OCI-LY3 (cell line): ENCODE results near the gene KRTAP4-8.
"Not testable (repeated sequence)": the region's sequence is repeated elsewhere in the genome, so short reads cannot be mapped to it uniquely, and the experiment has no call there.

ENCODE experiments used
- H2AFZ ChIP-seq: fragments of 200-600, 300-600 bp; shearing (Covaris generic); 2 replicates; pipeline ENCODE4 v1.6.0; 2014; ENCODE audit warnings: antibody characterized with exemption, low read depth, low read length
- H3K27ac ChIP-seq: fragments of 200-600, 300-600 bp; sonication (generic); 2 replicates; pipeline ENCODE4 v1.5.1; 2014; ENCODE audit warnings: mild to moderate bottlenecking, low read length, moderate library complexity, mixed read lengths
- H3K27me3 ChIP-seq: fragments of 200-600, 300-600 bp; sonication (generic); 2 replicates; pipeline ENCODE4 v1.6.1; 2014; ENCODE audit warnings: low read depth, low read length, mixed read lengths
- H3K36me3 ChIP-seq: fragments of 200-600, 300-600 bp; sonication (generic); replicated peaks from 2 replicates; pipeline ENCODE3; 2014; ENCODE audit warnings: low read depth, low read length, mixed read lengths
- H3K4me1 ChIP-seq: fragments of 300-600, 200-600 bp; sonication (generic); 2 replicates; pipeline ENCODE4 v1.6.1; 2014; ENCODE audit warnings: low read length, mixed read lengths
- H3K4me2 ChIP-seq: fragments of 200-600, 300-600 bp; sonication (generic); 2 replicates; pipeline ENCODE4 v1.6.1; 2014; ENCODE audit warnings: low read length, mixed read lengths
- H3K4me3 ChIP-seq: fragments of 300-600, 200-600 bp; sonication (generic); 2 replicates; pipeline ENCODE4 v1.5.1; 2014; ENCODE audit warnings: antibody characterized with exemption, mild to moderate bottlenecking, low read length, moderate library complexity
- H3K79me2 ChIP-seq: fragments of 300-600, 200-600 bp; shearing (Covaris generic); 2 replicates; pipeline ENCODE4 v1.6.1; 2014; ENCODE audit warnings: mild to moderate bottlenecking, low read length, mixed read lengths
- H3K9ac ChIP-seq: fragments of 300-600, 200-600 bp; shearing (Covaris generic); 2 replicates; pipeline ENCODE4 v1.6.0; 2014; ENCODE audit warnings: mild to moderate bottlenecking, low read length, moderate library complexity
- H3K9me3 ChIP-seq: fragments of 200-600, 300-600 bp; shearing (Covaris generic); 2 replicates; pipeline ENCODE4 v1.6.1; 2014; ENCODE audit warnings: low read length, mixed read lengths; ENCODE audit not compliant: insufficient read depth
- H4K20me1 ChIP-seq: fragments of 200-600, 300-600 bp; sonication (generic); 2 replicates; pipeline ENCODE4 v1.6.1; 2016; ENCODE audit warnings: low read length, mixed read lengths; ENCODE audit not compliant: insufficient read depth
- CTCF ChIP-seq: fragments of 200-600, 300-600 bp; sonication (generic); IDR thresholded peaks from 2 replicates; pipeline ENCODE4 v1.5.1; 2014; ENCODE audit warnings: antibody characterized with exemption, low read length, low read depth
- EZH2phosphoT487 ChIP-seq: fragments of 200-600 bp; shearing (Covaris generic); IDR thresholded peaks from 2 replicates; pipeline ENCODE4 v1.6.1; 2018; ENCODE audit warnings: antibody characterized with exemption, mixed run types, low read depth

Gene KRTAP4-8

GRCh38 chr17:41111151-41111885 lies 13.4 kb upstream of the KRTAP4-8 start:
- no peaks in the 10 kb centered on the region for H3K9me3 ChIP-seq
- H3K4me3 ChIP-seq = no peak overlapping the region
- no peak overlapping the region for H3K4me2 ChIP-seq

GRCh38 chr17:41108728-41109386 lies 10.9 kb upstream of the KRTAP4-8 start:
- H3K36me3 ChIP-seq, H3K9ac ChIP-seq, H3K4me3 ChIP-seq, H3K4me1 ChIP-seq, H3K79me2 ChIP-seq, H2AFZ ChIP-seq, H4K20me1 ChIP-seq, H3K4me2 ChIP-seq, H3K9me3 ChIP-seq, H3K27ac ChIP-seq, H3K27me3 ChIP-seq: not testable (repeated sequence)

More at GRCh38 chr17:41111151-41111885, 13.4 kb upstream of the KRTAP4-8 start:
- Histone ChIP-seq H3K27me3 (no peaks in the 10 kb centered on the region), H4K20me1 (no peaks in the 10 kb centered on the region), H3K27ac (no peak overlapping the region), H3K79me2 (no peaks in the 10 kb centered on the region), H3K9ac (no peak overlapping the region), H3K4me1 (no peaks in the 10 kb centered on the region), H2AFZ (no peak overlapping the region), H3K36me3 (no peaks in the 10 kb centered on the region)
- TF ChIP-seq CTCF (no peak), EZH2phosphoT487 (no peak)

GRCh38 chr17:41107941-41108450 lies 10.1 kb upstream of the KRTAP4-8 start:
- Histone ChIP-seq H3K27ac (no peak overlapping the region), H3K9me3 (no peaks in the 10 kb centered on the region), H2AFZ (no peak overlapping the region), H4K20me1 (no peaks in the 10 kb centered on the region), H3K4me3 (no peak overlapping the region), H3K4me1 (no peaks in the 10 kb centered on the region), H3K36me3 (no peaks in the 10 kb centered on the region), H3K9ac (no peak overlapping the region), H3K27me3 (no peaks in the 10 kb centered on the region), H3K79me2 (no peaks in the 10 kb centered on the region), H3K4me2 (no peak overlapping the region)
- no peak for TF ChIP-seq EZH2phosphoT487
- no peak for TF ChIP-seq CTCF

GRCh38 chr17:41105347-41105746 lies 7.4 kb upstream of the KRTAP4-8 start, which contains the start of gene KRTAP4-9:
Gene KRTAP4-9, plus strand, starts transcription at chr17:41105389. Its CDS starts 0 bp downstream, at chr17:41105389.
- H3K4me3 ChIP-seq = not testable (repeated sequence)

GRCh38 chr17:41104386-41105038 lies 6.6 kb upstream of the KRTAP4-8 start:
- not testable (repeated sequence) for H3K4me2 ChIP-seq, H3K4me3 ChIP-seq

More at GRCh38 chr17:41105347-41105746, 7.4 kb upstream of the KRTAP4-8 start, which contains the start of gene KRTAP4-9:
- H3K9ac ChIP-seq, H2AFZ ChIP-seq, H3K79me2 ChIP-seq, H3K36me3 ChIP-seq, H4K20me1 ChIP-seq, H3K4me2 ChIP-seq, H3K27ac ChIP-seq, H3K4me1 ChIP-seq, H3K9me3 ChIP-seq, H3K27me3 ChIP-seq: not testable (repeated sequence)

More at GRCh38 chr17:41104386-41105038, 6.6 kb upstream of the KRTAP4-8 start:
- not testable (repeated sequence) for H4K20me1 ChIP-seq, H3K27me3 ChIP-seq, H3K9me3 ChIP-seq, H3K9ac ChIP-seq, H3K27ac ChIP-seq, H3K36me3 ChIP-seq, H3K4me1 ChIP-seq, H3K79me2 ChIP-seq, H2AFZ ChIP-seq
